Cardiac muscle cell (in vitro differentiated cells and primary cell): ENCODE measurements around the gene SPTA1. TPM values are rescaled to one million over a fixed set of nuclear protein-coding genes. Genes with fewer than 3 reads are reported as not detected.

Experiments used
- DNase-seq, 2 donors: peaks; one replicate each; pipeline versions ENCODE4 v3.0.0 to v3.0.0-alpha.2; 2010 to 2017; ENCODE audit warnings: low read depth in 1 of 2, low spot score in 1 of 2
- H3K27ac ChIP-seq: fragments of 200-600 bp; sonication (generic); 2 replicates; pipeline ENCODE4 v1.5.1; 2016
- H3K27me3 ChIP-seq: fragments of 200-600 bp; sonication (generic); 2 replicates; pipeline ENCODE4 v1.6.0; 2016; ENCODE audit warnings: control low read depth
- H3K36me3 ChIP-seq: fragments of 200-600 bp; sonication (generic); 2 replicates; pipeline ENCODE4 v1.5.1; 2016; ENCODE audit warnings: control low read depth
- H3K4me1 ChIP-seq: fragments of 200-600 bp; sonication (generic); 2 replicates; pipeline ENCODE4 v1.8.1; 2017; ENCODE audit warnings: low read depth, mild to moderate bottlenecking, mixed run types
- H3K4me3 ChIP-seq: fragments of 200-600 bp; sonication (generic); 2 replicates; pipeline ENCODE4 v1.5.1; 2016; ENCODE audit warnings: mild to moderate bottlenecking
- H3K9me3 ChIP-seq: fragments of 200-600 bp; sonication (generic); 2 replicates; pipeline ENCODE4 v1.5.1; 2017; ENCODE audit warnings: low read depth, mild to moderate bottlenecking, control low read depth
- CTCF ChIP-seq: IDR thresholded peaks from 2 replicates; pipeline ENCODE4 v1.5.1; 2012; ENCODE audit warnings: low read depth, mild to moderate bottlenecking, low read length
- polyA plus RNA-seq: library from polyadenylated mRNA; unstranded; fragments of >200 nt; fragmentation: Nextera tagmentation; extraction: Ambion mirVana; gene quantifications from 2 replicates; pipeline ENCODE4 v1.2.1, GENCODE V29; 2016
- total RNA-seq: library from RNA; depleted of rRNA; stranded (reverse); fragments of >200 nt; gene quantifications from 2 replicates; pipeline ENCODE4 v1.2.3, GENCODE V29; 2016

SPTA1 gene
- total RNA-seq: 0.42 and 1.8 TPM in 2 replicates
- polyA plus RNA-seq: 0.45 and 0.56 TPM in 2 replicates

- H3K4me3 ChIP-seq: no peak within 1 kb of the TSS
- H3K9me3 ChIP-seq: no peaks in the 10 kb centered on the region
- H3K4me1 ChIP-seq: no peaks in the 10 kb centered on the region
- H3K36me3 ChIP-seq: no peaks in the 10 kb centered on the region
- H3K27me3 ChIP-seq: no peaks in the 10 kb centered on the region
- TF ChIP-seq CTCF: no peak
- peak in 1 of 2 donors; percentile 66 for DNase-seq
- no peak within 1 kb of the TSS for H3K27ac ChIP-seq
Observed at GRCh38 chr1:158686111-158687009, at the start of gene SPTA1. Gene SPTA1, minus strand, starts transcription at chr1:158686715. Its CDS starts 198 bp downstream, at chr1:158686517.

GRCh38 chr1:158735848-158736247 is 49.3 kb upstream of the SPTA1 start:
- H3K27ac ChIP-seq: no peak overlapping the region
- no peaks in the 10 kb centered on the region for H3K9me3 ChIP-seq
- H3K36me3 ChIP-seq: no peaks in the 10 kb centered on the region
- H3K27me3 ChIP-seq: no peaks in the 10 kb centered on the region
- H3K4me3 ChIP-seq: no peak overlapping the region
- DNase-seq: no peak
- H3K4me1 ChIP-seq: no peaks in the 10 kb centered on the region
- no peak for TF ChIP-seq CTCF

GRCh38 chr1:158732524-158732923 is 46.0 kb upstream of the SPTA1 start:
- Histone ChIP-seq H3K36me3 (no peaks in the 10 kb centered on the region), H3K27ac (no peak overlapping the region), H3K4me3 (no peak overlapping the region), H3K9me3 (no peaks in the 10 kb centered on the region), H3K27me3 (no peaks in the 10 kb centered on the region), H3K4me1 (no peaks in the 10 kb centered on the region)
- no peak for TF ChIP-seq CTCF
- DNase-seq: no peak

GRCh38 chr1:158731707-158732106 is 45.2 kb upstream of the SPTA1 start:
- H3K9me3 ChIP-seq: no peaks in the 10 kb centered on the region
- H3K27ac ChIP-seq: no peak overlapping the region
- H3K4me1 ChIP-seq: no peaks in the 10 kb centered on the region
- no peak for TF ChIP-seq CTCF
- no peak for DNase-seq
- H3K4me3 ChIP-seq: no peak overlapping the region
- no peaks in the 10 kb centered on the region for H3K27me3 ChIP-seq
- H3K36me3 ChIP-seq: no peaks in the 10 kb centered on the region

GRCh38 chr1:158730453-158730852 is 43.9 kb upstream of the SPTA1 start:
- Histone ChIP-seq H3K4me1 (no peaks in the 10 kb centered on the region), H3K4me3 (no peak overlapping the region), H3K9me3 (no peaks in the 10 kb centered on the region), H3K27ac (no peak overlapping the region), H3K36me3 (no peaks in the 10 kb centered on the region), H3K27me3 (no peaks in the 10 kb centered on the region)
- DNase-seq: no peak
- no peak for TF ChIP-seq CTCF
